Activated CD8-positive, alpha-beta T cell treated with anti-CD3 and anti-CD28 coated beads, Interleukin-2, amount 10 ng/mL, durations not matched to agents 7 days and 5 days (primary cell): ENCODE measurements around the gene CST1. TPM values are rescaled to one million over a fixed set of nuclear protein-coding genes. Genes with fewer than 3 reads are reported as not detected.
A peak's percentile ranks its signal among the peaks of the same experiment; 100 is the strongest.
"Not testable (repeated sequence)": the region's sequence is repeated elsewhere in the genome, so short reads cannot be mapped to it uniquely, and the experiment has no call there.

Experiments
- ATAC-seq: fragments of 150-1000 bp; cut with Tn5 transposase; one replicate; pipeline ENCODE4 v1.10.0; 2021; ENCODE audit warnings: moderate library complexity
- CTCF ChIA-PET: fragments of 350-600 bp; sonication (Branson Sonifier 250); formaldehyde crosslinking; loops from one replicate; lab custom pipeline; 2021; ENCODE audit warnings: antibody characterized with exemption; lab: Charles Lee
- POLR2A ChIA-PET: fragments of 350-600 bp; sonication (Branson Sonifier 250); formaldehyde crosslinking; loops from one replicate; lab custom pipeline; 2021; ENCODE audit warnings: antibody characterized with exemption; lab: Charles Lee
- DNase-seq: peaks from one replicate; pipeline ENCODE4 v3.0.0-alpha.2; 2020
- H3K27ac Mint-ChIP-seq: one replicate; pipeline ENCODE4 v1.8.0; 2021; ENCODE audit warnings: mild to moderate bottlenecking, mixed read lengths
- H3K27me3 Mint-ChIP-seq: one replicate; pipeline ENCODE4 v1.8.0; 2021; ENCODE audit warnings: low read depth, mixed read lengths
- H3K36me3 Mint-ChIP-seq: one replicate; pipeline ENCODE4 v1.8.0; 2021; ENCODE audit warnings: low read depth, mixed read lengths
- H3K4me1 Mint-ChIP-seq: one replicate; pipeline ENCODE4 v1.8.0; 2021; ENCODE audit warnings: low read depth, mixed read lengths
- H3K4me3 Mint-ChIP-seq: one replicate; pipeline ENCODE4 v1.8.0; 2021; ENCODE audit warnings: mild to moderate bottlenecking, mixed read lengths
- H3K9me3 Mint-ChIP-seq: one replicate; pipeline ENCODE4 v1.8.0; 2022; ENCODE audit warnings: mixed read lengths; ENCODE audit not compliant: insufficient read depth
- total RNA-seq, 2 experiments: library from RNA; stranded (reverse); gene quantifications; one replicate each; pipeline ENCODE4 v1.2.3, GENCODE V29; 2021

The CST1 gene
- total RNA-seq, 2 experiments from 2014 or later, result not detected

DNA sequence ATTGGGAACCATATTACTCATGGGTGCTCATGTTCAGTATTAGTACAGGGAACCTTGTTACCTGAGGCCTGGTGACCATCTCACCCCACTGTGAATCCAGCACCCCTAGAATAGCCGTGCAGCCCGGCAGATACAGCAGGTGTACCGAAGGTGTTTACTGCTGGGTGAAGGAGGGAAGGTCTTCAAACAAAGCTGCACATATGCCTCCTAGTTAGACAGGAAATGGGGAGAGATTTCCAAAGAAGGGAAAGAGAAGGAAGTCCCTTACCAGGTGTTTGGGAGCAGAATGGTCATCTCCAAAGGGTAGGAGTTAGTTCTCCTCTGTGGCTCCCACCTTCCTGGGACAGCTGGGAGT, 2.4 kb upstream of the CST1 start:
- no peaks in the 10 kb centered on the region for H3K36me3 Mint-ChIP-seq
- no peak overlapping the region for H3K4me3 Mint-ChIP-seq
- ChIA-PET POLR2A (no interaction called here), CTCF (no interaction called here)
- no peak overlapping the region for H3K27ac Mint-ChIP-seq
- DNase-seq (no peak), ATAC-seq (no peak)
- H3K9me3 Mint-ChIP-seq, result no peaks in the 10 kb centered on the region
- H3K4me1 Mint-ChIP-seq, result no peaks in the 10 kb centered on the region
- no peaks in the 10 kb centered on the region for H3K27me3 Mint-ChIP-seq

DNA sequence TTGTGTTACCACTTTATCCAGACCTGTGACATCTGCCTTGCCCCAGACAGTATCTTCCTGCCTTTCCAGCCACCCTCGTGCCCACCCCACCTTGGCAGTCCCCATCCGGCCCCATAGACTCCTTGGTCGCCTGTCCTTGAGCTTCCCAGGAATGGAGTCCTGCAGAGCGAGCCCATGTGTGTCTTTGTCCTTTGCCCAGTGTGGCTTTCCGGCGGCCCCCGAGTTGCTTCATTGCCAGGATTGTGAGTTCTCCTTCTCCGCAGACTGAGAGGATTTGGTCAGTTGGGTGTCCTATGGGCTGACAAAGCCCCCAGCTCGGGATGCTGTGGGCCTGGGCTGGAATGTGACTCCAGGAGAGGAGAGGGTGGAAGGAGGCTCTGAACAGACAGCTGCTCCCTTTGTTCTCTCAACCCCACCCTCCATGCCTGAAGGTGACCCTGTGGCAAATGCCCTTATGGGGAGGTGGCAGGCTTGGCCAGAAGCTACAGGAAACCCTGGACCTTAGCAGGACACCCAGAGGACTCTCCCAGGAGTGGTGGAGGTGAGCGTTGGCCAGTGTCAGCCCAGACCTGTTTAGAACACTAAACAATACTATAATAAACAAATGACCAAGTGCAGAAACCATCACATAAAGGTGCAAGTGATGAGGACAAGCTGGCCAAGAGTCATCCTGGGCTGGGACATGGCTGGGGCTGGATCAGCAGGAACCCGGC, 1.9 kb upstream of the CST1 start:
- CTCF ChIA-PET, result no interaction called here
- POLR2A ChIA-PET, result no interaction called here
- no peaks in the 10 kb centered on the region for H3K27me3 Mint-ChIP-seq
- H3K27ac Mint-ChIP-seq, result no peak overlapping the region
- no peaks in the 10 kb centered on the region for H3K36me3 Mint-ChIP-seq
- H3K9me3 Mint-ChIP-seq, result no peaks in the 10 kb centered on the region
- ATAC-seq (no peak), DNase-seq (peak; percentile 15)
- H3K4me1 Mint-ChIP-seq, result no peaks in the 10 kb centered on the region
- no peak overlapping the region for H3K4me3 Mint-ChIP-seq

DNA sequence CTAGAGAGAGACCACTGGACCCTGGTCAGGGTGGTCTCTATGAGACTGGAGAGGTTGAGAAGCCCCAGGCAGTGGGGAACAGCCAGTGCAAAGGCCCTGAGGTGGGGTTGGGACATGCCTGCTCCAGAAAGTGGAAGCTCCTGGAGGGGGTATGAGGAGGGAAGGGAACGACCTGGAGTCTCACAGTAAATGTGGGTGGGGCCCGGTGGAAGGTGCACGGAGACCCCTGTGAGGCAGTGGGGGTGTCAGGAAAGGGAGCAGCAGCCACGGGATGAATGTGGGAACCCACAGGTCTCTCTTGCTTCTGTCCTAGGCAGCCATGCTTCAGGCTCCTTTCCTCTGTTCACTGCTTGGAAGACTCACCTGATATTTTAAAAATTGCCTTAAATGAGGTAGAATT, 1.3 kb upstream of the CST1 start:
- ChIA-PET POLR2A (no interaction called here), CTCF (no interaction called here)
- DNase-seq (no peak), ATAC-seq (no peak)
- no peak overlapping the region for H3K27ac Mint-ChIP-seq
- H3K9me3 Mint-ChIP-seq, result no peaks in the 10 kb centered on the region
- no peak overlapping the region for H3K4me3 Mint-ChIP-seq
- no peaks in the 10 kb centered on the region for H3K27me3 Mint-ChIP-seq
- no peaks in the 10 kb centered on the region for H3K4me1 Mint-ChIP-seq
- H3K36me3 Mint-ChIP-seq, result no peaks in the 10 kb centered on the region

DNA sequence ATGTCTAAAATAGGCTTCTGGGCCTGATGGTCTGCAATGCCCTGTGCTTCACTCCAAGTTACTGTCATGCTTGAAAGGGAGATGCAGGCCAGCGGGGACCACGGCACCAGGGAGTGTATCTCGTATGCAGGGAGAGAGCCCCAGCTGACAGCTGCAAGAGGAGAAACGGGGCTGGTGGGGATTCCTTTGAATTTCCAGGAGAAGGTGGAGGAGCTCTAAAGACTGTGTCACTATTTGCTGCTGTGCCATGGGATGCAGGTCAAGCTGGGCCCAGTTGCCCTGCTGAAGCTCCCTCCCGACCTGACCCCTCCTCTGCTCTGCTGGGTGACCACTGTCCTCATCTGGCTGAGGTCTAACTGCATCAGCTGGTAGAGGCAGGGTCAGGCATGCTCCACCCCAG, 989 bp downstream of the CST1 start:
- Mint-ChIP-seq H3K27me3 (peaks cover 1% of the 10 kb centered on the region), H3K27ac (no peak overlapping the region), H3K4me1 (no peaks in the 10 kb centered on the region), H3K36me3 (no peaks in the 10 kb centered on the region), H3K9me3 (no peaks in the 10 kb centered on the region), H3K4me3 (no peak overlapping the region)
- ChIA-PET POLR2A (no interaction called here), CTCF (no interaction called here)
- DNase-seq (no peak), ATAC-seq (no peak)

DNA sequence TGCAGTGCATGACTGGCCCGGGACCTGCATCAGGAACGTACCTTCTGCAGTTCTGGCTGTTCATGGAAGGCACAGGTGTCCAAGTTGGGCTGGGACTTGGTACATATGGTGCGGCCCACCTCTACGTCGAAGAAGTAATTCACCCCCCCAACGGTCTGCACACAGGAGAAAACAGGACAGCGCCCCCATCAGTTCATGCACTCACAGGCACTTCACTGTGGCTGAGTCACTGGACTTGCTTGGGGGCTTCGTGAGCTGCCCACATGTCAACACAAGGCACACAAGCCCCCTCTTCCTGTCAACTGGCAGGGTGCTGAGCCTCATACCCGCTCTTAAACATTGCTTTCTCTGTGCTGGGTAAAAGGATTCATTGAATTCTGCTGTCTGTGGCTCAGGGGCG, 1.8 kb downstream of the CST1 start:
- H3K27me3 Mint-ChIP-seq, H3K9me3 Mint-ChIP-seq, H3K4me1 Mint-ChIP-seq, CTCF ChIA-PET, DNase-seq, POLR2A ChIA-PET, H3K4me3 Mint-ChIP-seq, ATAC-seq, H3K27ac Mint-ChIP-seq, H3K36me3 Mint-ChIP-seq: not testable (repeated sequence)

DNA sequence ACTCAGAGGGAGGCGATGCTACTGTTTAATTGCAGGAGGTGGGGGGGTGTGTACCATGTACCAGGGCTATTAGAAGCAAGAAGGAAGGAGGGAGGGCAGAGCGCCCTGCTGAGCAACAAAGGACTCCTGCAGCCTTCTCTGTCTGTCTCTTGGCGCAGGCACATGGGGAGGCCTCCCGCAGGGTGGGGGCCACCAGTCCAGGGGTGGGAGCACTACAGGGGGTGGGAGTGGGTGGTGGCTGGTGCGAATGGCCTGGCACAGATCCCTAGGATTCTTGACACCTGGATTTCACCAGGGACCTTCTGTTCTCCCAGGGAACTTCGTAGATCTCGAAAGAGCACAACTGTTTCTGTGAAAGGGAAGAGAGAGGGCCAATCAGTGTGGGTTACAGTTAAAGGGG, 3.2 kb downstream of the CST1 start:
- POLR2A ChIA-PET, H3K27me3 Mint-ChIP-seq, CTCF ChIA-PET, ATAC-seq, H3K4me1 Mint-ChIP-seq, H3K9me3 Mint-ChIP-seq, H3K27ac Mint-ChIP-seq, H3K4me3 Mint-ChIP-seq, DNase-seq, H3K36me3 Mint-ChIP-seq: not testable (repeated sequence)

DNA sequence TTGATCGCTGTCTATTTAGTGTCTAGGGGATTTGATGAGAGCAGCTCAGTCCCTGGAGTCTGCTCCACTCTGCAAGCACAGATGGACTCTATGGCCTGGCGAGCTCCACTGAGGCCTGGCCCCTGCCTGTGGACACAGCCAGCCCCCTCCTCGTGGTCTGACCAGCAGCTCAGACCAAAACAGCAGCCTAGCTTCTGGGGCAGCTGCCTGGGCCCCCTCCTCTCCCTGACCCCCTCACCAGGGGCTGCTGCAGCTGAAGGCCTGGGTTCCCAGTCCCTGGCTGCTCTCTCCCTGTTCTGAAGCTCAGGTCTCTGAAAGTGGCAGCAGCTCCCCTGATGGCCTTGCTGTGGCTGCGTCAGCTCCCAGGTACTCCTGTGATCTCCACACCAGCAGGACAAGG, 3.6 kb downstream of the CST1 start:
- DNase-seq, H3K36me3 Mint-ChIP-seq, H3K27ac Mint-ChIP-seq, H3K4me3 Mint-ChIP-seq, CTCF ChIA-PET, ATAC-seq, H3K9me3 Mint-ChIP-seq, POLR2A ChIA-PET, H3K27me3 Mint-ChIP-seq, H3K4me1 Mint-ChIP-seq: not testable (repeated sequence)

DNA sequence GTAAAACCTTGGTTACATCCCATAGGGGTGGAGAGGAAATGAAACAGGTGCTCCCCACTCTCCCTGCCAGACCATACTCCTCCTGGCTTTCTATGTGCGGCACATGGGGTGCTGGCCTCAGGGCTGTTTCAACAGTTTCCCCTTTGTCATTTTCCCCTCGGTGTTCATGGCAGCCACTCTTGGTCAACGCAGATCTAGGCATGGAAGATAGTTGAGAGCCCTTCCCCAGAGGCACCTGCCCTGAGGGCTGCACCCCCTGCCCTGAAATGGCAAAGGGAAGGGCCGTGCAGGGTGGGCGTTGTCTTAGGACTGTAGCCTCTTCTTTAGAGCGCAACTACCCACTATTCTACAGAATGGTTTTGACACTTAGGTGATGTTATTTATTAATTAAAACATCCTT, 4.4 kb downstream of the CST1 start:
- Mint-ChIP-seq H3K27ac (no peak overlapping the region), H3K36me3 (no peaks in the 10 kb centered on the region), H3K9me3 (no peaks in the 10 kb centered on the region), H3K4me1 (no peaks in the 10 kb centered on the region), H3K4me3 (no peak overlapping the region), H3K27me3 (peaks cover 1% of the 10 kb centered on the region)
- ATAC-seq, result no peak
- POLR2A ChIA-PET, result no interaction called here
- no peak for DNase-seq
- CTCF ChIA-PET, result no interaction called here

DNA sequence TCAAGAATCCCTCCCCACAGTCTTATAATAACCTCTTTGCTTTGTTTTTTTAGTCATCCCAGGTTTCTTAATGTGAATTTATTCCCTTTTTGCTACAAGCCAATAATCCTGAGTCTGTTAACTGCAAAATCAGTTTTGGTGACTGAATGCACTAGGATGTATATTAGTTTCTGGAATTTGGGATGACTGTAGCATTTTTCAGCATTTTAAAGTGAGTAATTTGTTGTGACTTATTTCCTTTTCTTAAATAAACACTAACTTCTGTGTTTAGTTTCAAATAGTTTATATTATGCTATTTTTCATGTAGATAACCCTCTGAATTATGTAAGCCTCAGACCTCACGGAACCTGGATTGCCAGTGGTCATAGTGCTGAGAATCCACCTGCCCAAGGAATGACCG, 5.5 kb downstream of the CST1 start:
- Mint-ChIP-seq H3K9me3 (no peaks in the 10 kb centered on the region), H3K4me1 (no peaks in the 10 kb centered on the region), H3K27ac (no peak overlapping the region), H3K4me3 (no peak overlapping the region), H3K36me3 (no peaks in the 10 kb centered on the region), H3K27me3 (peaks cover 1% of the 10 kb centered on the region)
- ChIA-PET CTCF (no interaction called here), POLR2A (no interaction called here)
- no peak for DNase-seq
- no peak for ATAC-seq

DNA sequence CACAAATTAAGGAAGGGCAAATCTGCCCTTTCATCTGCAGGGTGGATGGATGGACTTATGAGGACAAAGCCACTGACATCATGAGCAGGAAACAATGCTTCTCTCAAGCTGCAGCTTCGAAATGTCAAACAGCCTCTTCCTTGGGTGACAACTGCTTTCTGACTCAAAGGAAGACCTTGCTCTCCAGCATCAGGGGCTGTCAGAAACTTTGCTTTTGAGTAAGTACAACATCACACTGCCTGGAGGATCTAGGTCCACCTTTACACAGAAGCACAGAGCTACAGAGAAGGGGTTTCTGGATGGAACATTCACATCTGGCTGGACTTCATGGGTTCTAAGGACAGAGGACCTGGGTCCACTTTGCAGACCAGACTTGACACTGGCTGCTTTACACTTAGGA, 5.9 kb downstream of the CST1 start:
- ChIA-PET POLR2A (no interaction called here), CTCF (no interaction called here)
- H3K9me3 Mint-ChIP-seq, result no peaks in the 10 kb centered on the region
- ATAC-seq (no peak), DNase-seq (no peak)
- no peaks in the 10 kb centered on the region for H3K36me3 Mint-ChIP-seq
- H3K4me1 Mint-ChIP-seq, result no peaks in the 10 kb centered on the region
- H3K4me3 Mint-ChIP-seq, result no peak overlapping the region
- no peak overlapping the region for H3K27ac Mint-ChIP-seq
- H3K27me3 Mint-ChIP-seq, result peaks cover 1% of the 10 kb centered on the region

DNA sequence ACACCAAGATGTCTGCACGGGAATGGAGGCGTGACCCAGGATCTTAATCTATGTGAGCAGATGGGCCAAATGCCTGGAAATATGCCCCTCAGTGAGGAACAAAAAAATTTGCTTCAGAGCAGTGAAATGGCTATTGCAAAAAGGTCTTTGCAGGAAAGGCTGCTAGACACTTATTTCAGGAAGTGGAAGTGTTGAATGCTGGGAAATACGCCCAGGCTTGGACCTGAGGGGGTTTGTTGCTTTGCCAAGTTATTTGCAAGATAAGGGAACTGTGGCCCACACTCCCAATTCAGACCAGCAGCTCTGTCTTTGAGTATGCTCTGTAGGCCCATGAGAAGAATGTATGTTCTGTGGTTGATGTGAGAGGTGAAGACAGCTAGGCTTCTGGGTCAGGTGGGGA, 15.3 kb downstream of the CST1 start:
- H3K9me3 Mint-ChIP-seq, ATAC-seq, H3K4me3 Mint-ChIP-seq, POLR2A ChIA-PET, DNase-seq, H3K4me1 Mint-ChIP-seq, CTCF ChIA-PET, H3K27ac Mint-ChIP-seq, H3K36me3 Mint-ChIP-seq: not testable (repeated sequence)
- H3K27me3 Mint-ChIP-seq, result peaks cover 20% of the 10 kb centered on the region

DNA sequence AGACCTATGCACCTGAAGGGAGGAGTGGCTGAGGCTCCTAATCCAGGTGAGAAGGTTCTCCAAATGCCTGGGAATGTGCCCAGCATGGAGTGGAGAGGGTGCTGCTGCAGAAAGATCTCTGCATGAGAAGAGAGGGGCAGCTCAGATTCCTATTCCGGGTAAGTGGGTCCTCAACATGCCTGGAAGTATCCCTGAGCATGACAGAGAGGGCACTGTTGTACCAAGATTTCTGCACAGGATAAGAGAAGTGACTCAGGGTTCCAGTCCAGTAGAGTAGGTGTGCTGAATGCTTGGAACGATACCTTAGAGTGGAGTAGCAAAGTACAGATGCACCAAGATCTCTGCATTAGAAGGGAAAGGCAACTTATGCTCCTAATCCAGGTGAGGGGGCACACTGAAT, 15.8 kb downstream of the CST1 start:
- H3K4me1 Mint-ChIP-seq, DNase-seq, H3K9me3 Mint-ChIP-seq, POLR2A ChIA-PET, H3K27ac Mint-ChIP-seq, CTCF ChIA-PET, H3K36me3 Mint-ChIP-seq, H3K4me3 Mint-ChIP-seq, ATAC-seq: not testable (repeated sequence)
- H3K27me3 Mint-ChIP-seq, result peaks cover 20% of the 10 kb centered on the region

DNA sequence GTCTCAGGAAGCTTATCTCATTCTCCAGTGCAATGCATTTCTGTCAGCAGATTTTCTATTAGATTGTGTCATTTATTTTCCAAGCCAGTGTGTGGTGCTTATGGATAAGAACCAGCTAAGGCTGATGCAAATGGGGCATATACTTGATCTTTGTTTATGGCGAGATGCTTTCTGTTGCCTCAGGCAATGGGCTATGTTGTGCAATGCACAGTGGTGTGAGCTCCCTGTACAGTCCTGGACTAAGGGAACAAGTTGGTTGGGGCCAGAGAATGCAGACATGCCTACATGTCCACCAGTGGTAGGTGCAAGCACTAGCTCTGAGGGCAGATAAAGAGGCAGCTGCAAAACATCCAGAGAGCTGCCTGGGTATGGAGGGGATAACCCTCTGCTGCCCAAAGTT, 16.3 kb downstream of the CST1 start:
- H3K4me1 Mint-ChIP-seq, H3K36me3 Mint-ChIP-seq, H3K27ac Mint-ChIP-seq, DNase-seq, H3K9me3 Mint-ChIP-seq, POLR2A ChIA-PET, H3K4me3 Mint-ChIP-seq, ATAC-seq, CTCF ChIA-PET: not testable (repeated sequence)
- H3K27me3 Mint-ChIP-seq, result peaks cover 20% of the 10 kb centered on the region
